ENCODE measurements around the gene TSPAN17. TPM values are rescaled to one million over a fixed set of nuclear protein-coding genes. Genes with fewer than 3 reads are reported as not detected.

TSPAN17 gene
- total RNA-seq, 2 donors from 2014 or later = 24.1 to 37.6 TPM

GRCh38 chr5:176653401-176654385 is 6.4 kb downstream of the TSPAN17 start:
- intact Hi-C loops (cut with DNase I) = loop anchor here (10.0 kb wide), 1 partner anchor 441 kb away; no protein-coding TSS in a partner anchor
- DNase-seq = no peak
- TF ChIP-seq CTCF (IDR thresholded peaks at IDR 0.05) (no peak), POLR2A (IDR thresholded peaks at IDR 0.05) (no peak)
- WGBS, 2 donors = 75 to 77% methylated on average over 14 to 16 of the region's 18 CpGs
- Histone ChIP-seq H3K4me1 (peaks cover 4% of the 10 kb centered on the region), H3K9me3 (no peaks in the 10 kb centered on the region), H3K27ac (no peak overlapping the region), H3K27me3 (no peaks in the 10 kb centered on the region), H3K4me3 (no peak overlapping the region), H3K36me3 (replicated peaks in 1 of 2; ENCODE audit: insufficient read depth in 1 of 2, low read depth in 2 of 2) (peaks cover 0 to 3% of the 10 kb centered on the region in 2 donors)
- ATAC-seq = no peak

GRCh38 chr5:176654856-176655255 is 7.6 kb downstream of the TSPAN17 start:
- Histone ChIP-seq H3K36me3 (replicated peaks in 1 of 2; ENCODE audit: insufficient read depth in 1 of 2, low read depth in 2 of 2) (peaks cover 0 to 3% of the 10 kb centered on the region in 2 donors), H3K9me3 (no peaks in the 10 kb centered on the region), H3K27me3 (no peaks in the 10 kb centered on the region), H3K27ac (no peak overlapping the region), H3K4me1 (no peaks in the 10 kb centered on the region), H3K4me3 (no peak overlapping the region)
- DNase-seq (no peak), ATAC-seq (no peak)
- WGBS, 2 donors = 64 to 94% methylated on average over 5 to 14 of the region's 14 CpGs
- no peak for TF ChIP-seq POLR2A (IDR thresholded peaks at IDR 0.05)
- no peak for TF ChIP-seq CTCF (IDR thresholded peaks at IDR 0.05)
- intact Hi-C loops (cut with DNase I) = loop anchor here (10.0 kb wide), 1 partner anchor 440 kb away; no protein-coding TSS in a partner anchor

- Histone ChIP-seq H3K4me3 (no peak overlapping the region), H3K27me3 (no peaks in the 10 kb centered on the region), H3K27ac (no peak overlapping the region), H3K9me3 (no peaks in the 10 kb centered on the region), H3K36me3 (replicated peaks in 1 of 2; ENCODE audit: insufficient read depth in 1 of 2, low read depth in 2 of 2) (peaks cover 0 to 3% of the 10 kb centered on the region in 2 donors), H3K4me1 (peaks cover 5% of the 10 kb centered on the region)
- ATAC-seq = no peak
- DNase-seq = no peak
- 87 to 88% methylated on average over 8 to 13 of the region's 13 CpGs for whole genome bisulfite sequencing, 2 donors
- intact Hi-C loops (cut with DNase I) = loop anchor here (10.0 kb wide), 1 partner anchor 438 kb away; no protein-coding TSS in a partner anchor
- TF ChIP-seq CTCF (IDR thresholded peaks at IDR 0.05) (no peak), POLR2A (IDR thresholded peaks at IDR 0.05) (no peak)
Measured at GRCh38 chr5:176656467-176656990, 9.2 kb downstream of the TSPAN17 start.

GRCh38 chr5:176658007-176658599 is 10.8 kb downstream of the TSPAN17 start:
- Histone ChIP-seq H3K36me3 (replicated peaks in 1 of 2; ENCODE audit: insufficient read depth in 1 of 2, low read depth in 2 of 2) (peaks cover 0 to 3% of the 10 kb centered on the region in 2 donors), H3K27me3 (no peaks in the 10 kb centered on the region), H3K4me3 (no peak overlapping the region), H3K9me3 (no peaks in the 10 kb centered on the region), H3K27ac (no peak overlapping the region), H3K4me1 (peaks cover 5% of the 10 kb centered on the region)
- TF ChIP-seq POLR2A (IDR thresholded peaks at IDR 0.05) (no peak), CTCF (IDR thresholded peaks at IDR 0.05) (peak; percentile 24 to 61 (median 55))
- DNase-seq (peak; percentile 45 to 69 (median 67)), ATAC-seq (peak; percentile 60)
- 57 to 72% methylated on average over 6 to 14 of the region's 14 CpGs for WGBS, 2 donors
- intact Hi-C loops (cut with DNase I) = loop anchor here (10.0 kb wide), 1 partner anchor 437 kb away; no protein-coding TSS in a partner anchor

Measured in body of pancreas (tissue), 4 donors.